ENCODE data around the gene INTS3.

The INTS3 gene

DNA sequence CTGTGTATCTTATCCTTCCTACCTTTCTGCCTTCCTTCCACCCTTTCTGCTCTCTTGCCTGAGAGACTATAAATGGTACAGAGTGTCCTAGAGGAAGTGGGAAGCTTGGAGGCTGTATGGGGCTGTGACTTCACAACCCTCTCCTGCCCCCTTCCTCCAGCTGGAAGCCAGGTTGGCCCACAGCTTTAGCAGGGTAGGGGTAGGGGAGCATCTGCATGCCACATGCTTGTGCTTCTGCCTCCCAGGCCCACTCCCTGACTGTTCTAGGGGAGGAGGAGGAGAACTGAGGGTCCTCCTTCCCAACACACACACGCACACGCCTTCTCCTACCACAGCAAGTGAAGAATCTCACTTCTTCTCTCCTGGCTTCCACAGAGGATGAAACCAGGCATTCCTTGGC lies 43.4 kb downstream of the INTS3 start:
- peak overlapping the region; percentile 45 to 96 (median 89); a peak in 21 of 22 replicates for H3K9ac ChIP-seq
- peaks cover 83 to 98% (median 89%) of the 10 kb centered on the region in 10 experiments for H3K4me1 ChIP-seq
- H4K20me1 ChIP-seq, result peaks cover 0 to 3% (median 1%) of the 10 kb centered on the region in 11 experiments; a peak in 9 of 22 replicates
- peak overlapping the region in 8 of 10 experiments; percentile 69 to 96 (median 88); a peak in 16 of 20 replicates for H3K4me3 ChIP-seq
- TF ChIP-seq Cebpa-rat (IDR thresholded peaks at IDR 0.05), result peak in 3 of 11 experiments; percentile 14 to 56 (median 27); a peak in 1 of 22 replicates
- H3K27me3 ChIP-seq, result no peaks in the 10 kb centered on the region
- H3K9me3 ChIP-seq (replicated peaks in 1 of 11), result no peaks in the 10 kb centered on the region
- peak overlapping the region in 10 of 11 experiments; percentile 79 to 100 (median 98); a peak in 21 of 22 replicates for H3K27ac ChIP-seq
- H3K4me2 ChIP-seq, result peak overlapping the region; percentile 94 to 100 (median 99)
- H3K36me3 ChIP-seq, result peaks cover 10 to 46% (median 36%) of the 10 kb centered on the region in 11 experiments; a peak in 21 of 22 replicates

GRCh38 chr1:153771841-153772593 lies 44.2 kb downstream of the INTS3 start:
- peaks cover 9 to 41% (median 33%) of the 10 kb centered on the region in 11 experiments; a peak in 21 of 22 replicates for H3K36me3 ChIP-seq
- peaks cover 87 to 98% (median 91%) of the 10 kb centered on the region in 10 experiments for H3K4me1 ChIP-seq
- peak overlapping the region in 9 of 10 experiments; percentile 7 to 96 (median 87); a peak in 17 of 20 replicates for H3K4me3 ChIP-seq
- no peaks in the 10 kb centered on the region for H3K9me3 ChIP-seq (replicated peaks in 1 of 11)
- TF ChIP-seq Cebpa-rat (IDR thresholded peaks at IDR 0.05), result no peak
- H4K20me1 ChIP-seq, result peaks cover 0 to 11% (median 7%) of the 10 kb centered on the region in 11 experiments; a peak in 9 of 22 replicates
- H3K27ac ChIP-seq, result peak overlapping the region; percentile 67 to 100 (median 98); a peak in 21 of 22 replicates
- H3K9ac ChIP-seq, result peak overlapping the region; percentile 7 to 96 (median 89); a peak in 21 of 22 replicates
- peak overlapping the region; percentile 94 to 100 (median 99) for H3K4me2 ChIP-seq
- no peaks in the 10 kb centered on the region for H3K27me3 ChIP-seq

- H3K27ac ChIP-seq, result peak overlapping the region; percentile 67 to 100 (median 98)
- no peaks in the 10 kb centered on the region for H3K9me3 ChIP-seq (replicated peaks in 1 of 11)
- peak overlapping the region; percentile 15 to 96 (median 86); a peak in 19 of 20 replicates for H3K4me3 ChIP-seq
- H3K4me2 ChIP-seq, result peak overlapping the region; percentile 94 to 100 (median 99)
- H3K9ac ChIP-seq, result peak overlapping the region; percentile 61 to 96 (median 89)
- peaks cover 0 to 23% (median 7%) of the 10 kb centered on the region in 11 experiments; a peak in 9 of 22 replicates for H4K20me1 ChIP-seq
- H3K27me3 ChIP-seq, result no peaks in the 10 kb centered on the region
- peaks cover 87 to 98% (median 91%) of the 10 kb centered on the region in 10 experiments for H3K4me1 ChIP-seq
- H3K36me3 ChIP-seq, result peaks cover 0 to 39% (median 24%) of the 10 kb centered on the region in 11 experiments; a peak in 20 of 22 replicates
- no peak for TF ChIP-seq Cebpa-rat (IDR thresholded peaks at IDR 0.05)
Measured at GRCh38 chr1:153773096-153773921, 45.5 kb downstream of the INTS3 start.

DNA sequence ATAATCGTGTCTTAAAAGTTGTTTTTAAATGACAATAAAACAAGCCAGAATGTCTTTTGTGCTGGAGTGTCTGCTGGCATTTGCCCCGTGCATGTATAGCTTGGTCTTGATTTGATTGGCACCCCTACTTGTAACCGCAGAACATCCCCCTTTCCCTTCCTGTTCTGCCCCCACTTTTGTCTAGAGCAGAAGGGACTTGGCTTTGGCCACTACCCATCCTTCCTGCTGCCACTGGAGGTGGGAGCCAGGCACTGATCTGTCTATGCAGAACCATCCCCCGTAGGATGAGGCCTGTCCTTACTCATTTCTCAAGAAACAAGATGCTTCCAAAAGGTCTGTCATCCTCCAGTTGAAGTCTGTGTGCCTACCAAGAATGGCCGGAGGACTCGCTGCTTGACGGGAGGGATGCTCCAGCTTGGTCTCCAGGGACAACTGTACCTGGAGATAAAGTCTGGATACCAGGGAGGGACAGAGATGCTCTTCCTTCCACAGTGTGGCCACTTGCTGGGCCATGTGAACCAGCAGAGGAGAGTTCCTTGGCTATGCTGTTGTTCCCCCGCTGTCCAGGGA lies 46.3 kb downstream of the INTS3 start:
- H3K4me1 ChIP-seq, result peaks cover 84 to 93% (median 91%) of the 10 kb centered on the region in 10 experiments
- H4K20me1 ChIP-seq, result peaks cover 0 to 31% (median 7%) of the 10 kb centered on the region in 11 experiments; a peak in 9 of 22 replicates
- peak overlapping the region; percentile 67 to 100 (median 98) for H3K27ac ChIP-seq
- H3K9ac ChIP-seq, result peak overlapping the region in 10 of 11 experiments; percentile 81 to 96 (median 90); a peak in 20 of 22 replicates
- H3K9me3 ChIP-seq (replicated peaks in 1 of 11), result no peaks in the 10 kb centered on the region
- H3K27me3 ChIP-seq, result no peaks in the 10 kb centered on the region
- TF ChIP-seq Cebpa-rat (IDR thresholded peaks at IDR 0.05), result no peak
- peaks cover 5 to 39% (median 24%) of the 10 kb centered on the region in 11 experiments for H3K36me3 ChIP-seq
- peak overlapping the region; percentile 94 to 100 (median 99) for H3K4me2 ChIP-seq
- peak overlapping the region in 9 of 10 experiments; percentile 69 to 96 (median 87); a peak in 17 of 20 replicates for H3K4me3 ChIP-seq

GRCh38 chr1:153774780-153775457 lies 47.1 kb downstream of the INTS3 start, which contains the start of gene SLC27A3:
SLC27A3 (plus strand) TSS chr1:153775407; CDS start chr1:153775498, 91 bp downstream.
- Histone ChIP-seq H3K27me3 (no peaks in the 10 kb centered on the region), H3K4me1 (peaks cover 76 to 91% (median 89%) of the 10 kb centered on the region in 10 experiments), H3K4me3 (peak within 1 kb of the TSS; percentile 69 to 96 (median 86)), H3K9ac (peak within 1 kb of the TSS; percentile 78 to 96 (median 89)), H4K20me1 (peaks cover 0 to 33% (median 7%) of the 10 kb centered on the region in 11 experiments; a peak in 9 of 22 replicates), H3K36me3 (peaks cover 5 to 47% (median 32%) of the 10 kb centered on the region in 11 experiments), H3K4me2 (peak within 1 kb of the TSS; percentile 94 to 100 (median 99)), H3K27ac (peak within 1 kb of the TSS; percentile 49 to 100 (median 98)), H3K9me3 (replicated peaks in 1 of 11) (no peaks in the 10 kb centered on the region)
- no peak for TF ChIP-seq Cebpa-rat (IDR thresholded peaks at IDR 0.05)

- H3K4me1 ChIP-seq, result peaks cover 69 to 91% (median 84%) of the 10 kb centered on the region in 10 experiments
- H4K20me1 ChIP-seq, result peaks cover 0 to 33% (median 7%) of the 10 kb centered on the region in 11 experiments; a peak in 9 of 22 replicates
Measured at GRCh38 chr1:153775458-153776327, 47.8 kb downstream of the INTS3 start.

GRCh38 chr1:153776352-153776751 lies 48.5 kb downstream of the INTS3 start:
- Histone ChIP-seq H3K4me2 (peak overlapping the region; percentile 94 to 100 (median 99)), H4K20me1 (peaks cover 0 to 33% (median 7%) of the 10 kb centered on the region in 11 experiments; a peak in 9 of 22 replicates), H3K27ac (peak overlapping the region; percentile 49 to 100 (median 98); a peak in 21 of 22 replicates), H3K4me3 (peak overlapping the region; percentile 69 to 96 (median 86)), H3K36me3 (peaks cover 5 to 58% (median 40%) of the 10 kb centered on the region in 11 experiments), H3K4me1 (peaks cover 65 to 90% (median 78%) of the 10 kb centered on the region in 10 experiments), H3K27me3 (no peaks in the 10 kb centered on the region), H3K9me3 (replicated peaks in 1 of 11) (no peaks in the 10 kb centered on the region), H3K9ac (peak overlapping the region; percentile 78 to 96 (median 89))
- TF ChIP-seq Cebpa-rat (IDR thresholded peaks at IDR 0.05), result no peak

More at GRCh38 chr1:153775458-153776327, 47.8 kb downstream of the INTS3 start:
- H3K9ac ChIP-seq, result peak overlapping the region; percentile 78 to 96 (median 89)
- H3K27ac ChIP-seq, result peak overlapping the region; percentile 49 to 100 (median 98)
- no peak for TF ChIP-seq Cebpa-rat (IDR thresholded peaks at IDR 0.05)
- no peaks in the 10 kb centered on the region for H3K9me3 ChIP-seq (replicated peaks in 1 of 11)
- no peaks in the 10 kb centered on the region for H3K27me3 ChIP-seq
- peak overlapping the region; percentile 69 to 96 (median 86) for H3K4me3 ChIP-seq
- peak overlapping the region; percentile 94 to 100 (median 99) for H3K4me2 ChIP-seq
- peaks cover 5 to 54% (median 39%) of the 10 kb centered on the region in 11 experiments for H3K36me3 ChIP-seq
